ENCODE data around the gene IGFALS.

IGFALS gene

DNA sequence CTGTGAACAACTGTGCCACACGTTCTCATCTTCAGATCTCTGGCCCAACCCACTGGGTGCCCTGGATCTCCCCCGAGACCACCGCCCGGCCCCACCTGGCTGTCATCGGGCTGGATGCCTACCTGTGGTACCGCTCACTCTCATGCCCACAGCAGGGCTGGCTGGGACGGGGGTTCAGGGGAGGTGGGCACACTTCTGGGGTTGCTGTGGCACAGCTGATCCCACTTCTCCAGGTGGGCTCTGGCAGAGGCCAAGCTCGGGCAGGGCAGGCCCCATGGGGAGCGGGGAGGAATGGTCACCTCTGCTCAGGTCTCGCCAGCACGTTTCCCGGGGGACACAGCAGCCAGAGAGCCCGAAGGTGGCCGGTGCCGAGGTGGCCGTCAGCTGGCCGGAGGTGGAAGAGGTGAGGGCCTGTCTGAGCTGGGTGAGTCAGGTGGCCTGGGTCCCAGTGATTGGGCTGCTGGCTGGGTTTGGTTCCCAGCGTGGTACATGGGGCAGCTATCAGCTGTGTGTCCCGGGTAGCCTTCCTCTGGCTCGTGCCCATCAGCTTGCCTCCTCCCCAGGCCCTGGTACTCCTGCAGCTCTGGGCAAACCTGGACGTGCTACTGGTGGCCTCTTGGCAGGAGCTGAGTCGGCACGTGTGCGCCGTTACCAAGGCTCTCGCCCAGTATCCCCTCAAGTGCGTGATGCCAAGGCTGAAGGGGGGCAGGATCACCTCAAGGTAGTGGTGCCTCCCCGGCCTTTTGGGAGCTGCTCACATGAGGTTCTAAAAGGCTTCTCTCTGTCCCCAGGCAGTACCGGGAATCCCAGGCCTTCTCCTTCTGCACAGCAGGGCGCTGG lies 18.3 kb downstream of the IGFALS start:
- no peak for DNase-seq

GRCh38 chr16:1774448-1774780 lies 19.1 kb downstream of the IGFALS start:
- DNase-seq: no peak

- DNase-seq: no peak
Observed at GRCh38 chr16:1773703-1774447, 19.6 kb downstream of the IGFALS start.

- DNase-seq: peak; percentile 68
Observed at GRCh38 chr16:1772908-1773702, 20.4 kb downstream of the IGFALS start, which contains the start of gene MRPS34. Gene MRPS34, minus strand, starts transcription at chr16:1773134. Its CDS starts 15 bp downstream, at chr16:1773119.

GRCh38 chr16:1772362-1772907 lies 21.1 kb downstream of the IGFALS start, which contains the start of gene EME2:
Gene EME2, plus strand, starts transcription at chr16:1772810. Its CDS starts 418 bp downstream, at chr16:1773228.
- DNase-seq: no peak

DNA sequence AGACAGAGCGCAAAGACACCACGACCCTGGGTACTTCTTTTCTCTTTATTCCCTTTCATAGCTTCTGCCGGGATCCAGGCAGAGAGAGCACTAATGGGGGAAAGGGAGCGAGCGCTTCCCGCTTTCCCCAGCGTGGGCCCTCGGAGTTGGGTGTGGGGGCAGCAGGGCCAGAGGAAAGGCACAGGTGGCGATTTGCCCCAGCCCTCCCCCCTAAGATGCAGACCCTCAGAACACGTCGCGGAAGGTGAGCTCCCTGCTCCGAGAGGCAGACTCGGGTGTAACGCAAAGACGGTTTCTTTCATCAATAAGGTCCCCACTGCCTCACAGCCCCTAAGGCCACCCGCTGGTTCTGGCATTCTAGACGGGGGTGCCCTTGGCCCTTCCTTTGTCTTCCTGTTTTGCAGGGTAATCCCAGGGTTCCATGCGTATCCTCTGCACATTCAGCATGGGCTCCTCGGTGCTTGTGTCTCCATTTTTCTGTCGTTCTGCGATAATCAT lies 21.6 kb downstream of the IGFALS start:
- DNase-seq: no peak

DNA sequence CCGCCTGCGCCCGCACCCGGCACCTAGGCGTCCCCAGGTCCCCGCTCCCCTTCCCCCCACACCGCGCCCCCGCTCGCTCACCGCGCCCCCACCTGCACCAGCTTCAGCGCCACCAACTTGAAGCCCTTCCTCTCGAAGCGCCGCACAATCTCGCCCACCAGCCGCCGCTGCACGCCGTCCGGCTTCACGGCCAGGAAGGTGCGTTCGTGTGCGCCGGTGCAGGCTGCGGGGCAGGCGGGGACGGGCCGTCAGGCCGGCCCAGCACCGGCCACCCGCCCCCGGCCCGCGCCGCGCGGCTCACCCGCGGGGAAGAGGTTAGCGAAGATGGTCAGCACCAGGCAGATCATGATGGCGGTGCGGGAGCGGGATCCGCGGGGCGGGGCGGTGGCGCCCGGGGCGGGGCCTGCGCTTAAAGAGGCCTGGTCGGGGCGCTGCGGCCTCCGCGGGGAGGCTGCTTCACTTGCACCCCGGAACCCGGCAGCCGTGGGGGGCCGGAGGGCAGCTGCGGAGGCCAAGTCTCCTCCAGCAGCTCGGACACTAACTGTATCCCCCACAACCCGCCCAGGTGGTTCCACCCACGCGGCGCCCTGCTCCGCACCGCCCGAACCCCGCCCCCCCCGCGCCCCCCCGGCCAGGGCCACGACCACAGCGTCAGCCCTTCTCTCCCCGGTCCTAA lies 22.2 kb downstream of the IGFALS start, which contains the start of gene NME3:
Gene NME3, minus strand, starts transcription at position 356 of the 676 bp plus-strand sequence. Its CDS starts 9 bp downstream, at position 347.
- no peak for DNase-seq

- DNase-seq: no peak
Observed at GRCh38 chr16:1770328-1771187, 22.9 kb downstream of the IGFALS start.

DNA sequence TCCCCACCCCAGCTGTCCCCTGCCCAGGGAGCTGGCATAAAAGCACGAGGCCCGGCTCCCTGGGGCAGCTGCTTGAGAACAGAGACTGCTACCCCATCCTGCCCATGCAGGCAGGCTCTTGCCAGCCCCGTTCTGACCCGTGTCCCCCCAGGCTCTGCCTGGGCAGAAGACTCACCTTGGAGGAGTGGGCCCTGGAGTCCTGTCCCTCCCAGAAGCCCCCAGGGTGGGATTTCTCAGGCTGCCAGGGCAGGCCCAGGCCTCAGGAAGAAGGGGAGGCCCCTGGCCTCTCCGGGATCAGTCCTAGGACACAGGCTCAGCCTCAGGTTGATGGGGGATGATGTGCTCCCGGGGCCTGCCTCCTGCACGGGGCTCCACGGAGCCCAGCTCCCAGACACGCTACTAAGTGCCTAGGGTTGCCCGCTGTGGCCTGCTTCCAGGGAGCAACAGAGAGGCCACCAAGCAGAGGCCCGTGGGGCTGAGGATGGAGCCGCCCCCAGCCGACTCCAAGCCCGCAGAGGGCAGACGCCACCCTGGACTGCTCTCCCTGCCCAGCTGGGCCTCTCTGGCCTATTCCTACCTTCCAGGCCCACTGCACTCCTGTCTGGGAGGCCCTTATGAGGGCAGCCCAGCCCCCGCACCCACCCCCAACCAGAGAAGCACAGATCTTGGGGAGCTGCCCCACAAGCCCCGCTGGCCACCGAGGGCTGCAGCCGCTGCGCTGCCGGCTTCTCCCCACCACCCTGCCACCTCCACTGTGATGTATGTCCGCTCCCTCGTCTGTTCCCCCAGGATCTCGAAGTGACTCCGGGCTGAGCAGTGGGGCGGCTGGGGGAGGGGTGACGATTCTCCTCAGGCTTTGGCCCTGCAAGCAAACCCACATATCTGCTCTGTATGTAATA lies 23.9 kb downstream of the IGFALS start:
- no peak for DNase-seq

GRCh38 chr16:1768767-1769401 lies 24.6 kb downstream of the IGFALS start:
- DNase-seq: no peak

GRCh38 chr16:1768061-1768766 lies 25.3 kb downstream of the IGFALS start:
- DNase-seq: no peak

DNA sequence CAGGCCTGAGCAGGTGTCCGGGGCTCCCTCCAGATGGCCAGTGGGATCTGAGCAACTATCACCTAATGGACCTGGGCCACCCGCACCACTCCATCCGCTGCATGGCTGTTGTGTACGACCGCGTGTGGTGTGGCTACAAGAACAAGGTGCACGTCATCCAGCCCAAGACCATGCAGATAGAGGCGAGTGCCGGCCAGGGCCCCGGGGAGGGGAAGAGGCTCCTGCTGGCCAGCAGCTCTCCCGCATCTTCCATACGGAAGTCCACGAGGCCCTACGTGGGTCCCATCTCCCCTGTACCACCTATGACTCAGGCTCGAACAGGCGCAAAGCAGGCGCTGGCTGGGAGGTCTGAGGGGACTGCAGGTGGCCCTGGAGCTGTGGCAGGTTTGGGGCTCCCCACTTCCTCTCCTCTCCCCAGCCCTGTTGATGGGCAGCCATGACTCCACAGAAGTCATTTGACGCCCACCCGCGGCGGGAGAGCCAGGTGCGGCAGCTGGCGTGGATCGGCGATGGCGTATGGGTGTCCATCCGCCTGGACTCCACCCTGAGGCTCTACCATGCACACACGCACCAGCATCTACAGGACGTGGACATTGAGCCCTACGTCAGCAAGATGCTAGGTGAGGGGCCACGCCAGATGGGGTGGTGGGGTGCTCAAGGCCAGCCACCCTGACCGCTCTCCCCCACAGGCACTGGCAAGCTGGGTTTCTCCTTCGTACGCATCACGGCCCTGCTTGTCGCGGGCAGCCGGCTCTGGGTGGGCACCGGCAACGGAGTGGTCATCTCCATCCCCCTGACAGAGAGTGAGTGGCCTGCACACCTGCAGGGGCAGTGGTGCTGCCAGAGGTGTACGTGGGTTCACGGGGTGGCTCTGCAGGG lies 26.1 kb downstream of the IGFALS start:
- no peak for DNase-seq

- DNase-seq: no peak
Observed at GRCh38 chr16:1766701-1767100, 26.8 kb downstream of the IGFALS start.

DNA sequence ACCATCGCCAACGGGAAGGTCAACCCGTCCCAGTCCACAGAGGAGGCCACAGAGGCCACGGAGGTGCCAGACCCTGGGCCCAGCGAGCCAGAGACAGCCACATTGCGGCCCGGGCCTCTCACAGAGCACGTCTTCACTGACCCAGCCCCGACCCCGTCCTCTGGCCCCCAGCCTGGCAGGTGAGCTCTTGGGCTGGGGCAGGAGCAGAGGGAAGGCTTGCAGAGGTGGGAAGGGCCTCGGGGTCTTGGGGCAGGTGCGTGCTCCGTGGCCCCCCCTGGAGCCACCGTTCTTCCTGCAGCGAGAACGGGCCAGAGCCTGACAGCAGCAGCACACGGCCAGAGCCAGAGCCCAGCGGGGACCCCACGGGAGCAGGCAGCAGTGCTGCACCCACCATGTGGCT lies 27.3 kb downstream of the IGFALS start:
- DNase-seq: no peak

GRCh38 chr16:1765826-1766225 lies 27.7 kb downstream of the IGFALS start:
- DNase-seq: no peak

- no peak for DNase-seq
Observed at GRCh38 chr16:1764971-1765370, 28.5 kb downstream of the IGFALS start.
